GM23338 (cell line): Measurements from ENCODE around the gene SLK. TPM values are rescaled to one million over a fixed set of nuclear protein-coding genes. Genes with fewer than 3 reads are reported as not detected.

Experiments used
- ATAC-seq: fragments of 200-7000 bp; cut with Tn5 transposase; 3 replicates; pipeline ENCODE4 v1.9.1; 2020
- DNase-seq: peaks from one replicate; pipeline ENCODE4 v3.0.0-alpha.2; 2015; ENCODE audit warnings: low spot score
- H2AFZ ChIP-seq: fragments of 200-600 bp; sonication (generic); 2 replicates; pipeline ENCODE4 v1.8.0; 2016; ENCODE audit warnings: antibody characterized with exemption, mild to moderate bottlenecking, moderate library complexity
- H3F3A ChIP-seq: fragments of 200-600 bp; sonication (generic); replicated peaks from 2 replicates; pipeline ENCODE4 v1.8.0; 2017; ENCODE audit warnings: antibody characterized with exemption, mixed run types, low read depth
- H3K27ac ChIP-seq: fragments of 200-600 bp; sonication (generic); 2 replicates; pipeline ENCODE4 v1.6.1; 2016; ENCODE audit warnings: low read depth
- H3K27me3 ChIP-seq: fragments of 200-600 bp; sonication (generic); 2 replicates; pipeline ENCODE4 v1.8.0; 2016; ENCODE audit warnings: mild to moderate bottlenecking, mixed run types, moderate library complexity; ENCODE audit not compliant: insufficient read depth
- H3K36me3 ChIP-seq: fragments of 200-600 bp; sonication (generic); 2 replicates; pipeline ENCODE4 v1.8.0; 2016; ENCODE audit warnings: mild to moderate bottlenecking; ENCODE audit not compliant: insufficient read depth
- H3K4me1 ChIP-seq: fragments of 200-600 bp; sonication (generic); 2 replicates; pipeline ENCODE4 v1.8.0; 2016; ENCODE audit warnings: mild to moderate bottlenecking, moderate library complexity; ENCODE audit not compliant: insufficient read depth
- H3K4me2 ChIP-seq: fragments of 200-600 bp; sonication (generic); 2 replicates; pipeline ENCODE4 v1.7.1; 2017; ENCODE audit warnings: mixed run types
- H3K4me3 ChIP-seq: fragments of 200-600 bp; sonication (generic); 2 replicates; pipeline ENCODE4 v1.6.1; 2016; ENCODE audit warnings: mixed run types
- H3K79me2 ChIP-seq: fragments of 200-600 bp; sonication (generic); replicated peaks from 2 replicates; pipeline ENCODE4 v1.8.0; 2017; ENCODE audit warnings: mild to moderate bottlenecking; ENCODE audit not compliant: insufficient read depth
- H3K9me2 ChIP-seq: fragments of 200-600 bp; sonication (generic); 2 replicates; pipeline ENCODE4 v1.8.0; 2017; ENCODE audit not compliant: insufficient read depth
- H4K20me1 ChIP-seq: fragments of 200-600 bp; sonication (generic); replicated peaks from 2 replicates; pipeline ENCODE4 v1.8.0; 2017; ENCODE audit warnings: mild to moderate bottlenecking; ENCODE audit not compliant: insufficient read depth
- H3K27ac Mint-ChIP-seq: 2 replicates; pipeline ENCODE4 v1.8.0; 2020; ENCODE audit warnings: inconsistent platforms, mild to moderate bottlenecking, moderate library complexity, mixed read lengths
- H3K27me3 Mint-ChIP-seq: 3 replicates; pipeline ENCODE4 v1.8.0; 2022; ENCODE audit warnings: low read depth, mild to moderate bottlenecking, moderate library complexity, mixed read lengths, inconsistent platforms; ENCODE audit not compliant: insufficient read depth, poor library complexity
- H3K36me3 Mint-ChIP-seq: 3 replicates; pipeline ENCODE4 v1.8.0; 2021; ENCODE audit warnings: low read depth, mild to moderate bottlenecking, inconsistent platforms, moderate library complexity, mixed read lengths
- H3K4me1 Mint-ChIP-seq: 3 replicates; pipeline ENCODE4 v1.8.0; 2020; ENCODE audit warnings: mild to moderate bottlenecking, inconsistent platforms, mixed read lengths
- H3K4me3 Mint-ChIP-seq: 3 replicates; pipeline ENCODE4 v1.8.0; 2021; ENCODE audit warnings: moderate library complexity, mild to moderate bottlenecking, inconsistent platforms, mixed read lengths
- H3K9me3 Mint-ChIP-seq: 3 replicates; pipeline ENCODE4 v1.8.0; 2020; ENCODE audit warnings: moderate library complexity, mild to moderate bottlenecking, inconsistent platforms, mixed read lengths
- CREB1 ChIP-seq: fragments of 250-450 bp; sonication (Bioruptor Pico); IDR thresholded peaks from 2 replicates; pipeline ENCODE4 v1.5.0; 2020; ENCODE audit warnings: low read depth, mild to moderate bottlenecking, moderate library complexity
- EZH2 ChIP-seq: fragments of 200-600 bp; sonication (generic); IDR thresholded peaks from one replicate; pipeline ENCODE4 v1.8.0; 2017; ENCODE audit warnings: antibody characterized with exemption, mild to moderate bottlenecking, low read depth; ENCODE audit not compliant: unreplicated experiment
- EZH2phosphoT487 ChIP-seq: fragments of 200-600 bp; sonication (generic); IDR thresholded peaks from one replicate; pipeline ENCODE4 v1.8.1; 2018; ENCODE audit warnings: antibody characterized with exemption; ENCODE audit not compliant: unreplicated experiment
- JUNB ChIP-seq: IDR thresholded peaks from one replicate; pipeline ENCODE4 v1.6.1; 2016; ENCODE audit warnings: antibody characterized with exemption; ENCODE audit not compliant: unreplicated experiment
- NANOG ChIP-seq: IDR thresholded peaks from 2 replicates; pipeline ENCODE4 v1.6.1; 2016; ENCODE audit warnings: antibody characterized with exemption, borderline replicate concordance
- POLR2AphosphoS5 ChIP-seq: IDR thresholded peaks from 2 replicates; pipeline ENCODE4 v1.6.1; 2016; ENCODE audit warnings: antibody characterized with exemption, low read depth
- STAT1 ChIP-seq: IDR thresholded peaks from one replicate; pipeline ENCODE4 v1.6.1; 2016; ENCODE audit warnings: antibody characterized with exemption; ENCODE audit not compliant: unreplicated experiment
- ZNF114 ChIP-seq: fragments of 250-450 bp; sonication (Bioruptor Pico); IDR thresholded peaks from 2 replicates; pipeline ENCODE4 v1.5.0; 2020; ENCODE audit warnings: mild to moderate bottlenecking, moderate library complexity
- polyA plus RNA-seq: library from polyadenylated mRNA; unstranded; fragments of >200 nt; fragmentation: Nextera tagmentation; extraction: Ambion mirVana; gene quantifications from 2 replicates; pipeline ENCODE4 v1.2.1, GENCODE V29; 2016
- total RNA-seq: library from RNA; depleted of rRNA; stranded (reverse); fragments of >200 nt; shearing (Covaris generic); gene quantifications from 2 replicates; pipeline ENCODE4 v1.2.3, GENCODE V29; 2014
- TF ChIP-seq, protein P1 (sequence below): fragments of 250-450 bp; sonication (Bioruptor Pico); IDR thresholded peaks from 2 replicates; pipeline ENCODE4 v1.5.0; 2020; ENCODE audit warnings: mild to moderate bottlenecking, moderate library complexity
- TF ChIP-seq, protein P2 (sequence below): IDR thresholded peaks from 2 replicates; pipeline ENCODE4 v1.6.1; 2016; ENCODE audit warnings: antibody characterized with exemption
- TF ChIP-seq, protein P3 (sequence below), 2 experiments: fragments of 200-600 bp in 1 of 2; sonication (generic) in 1 of 2; conservative IDR thresholded peaks; 2 replicates each; pipeline versions ENCODE4 v1.5.1 to v1.6.1; 2016 to 2017; ENCODE audit warnings: antibody characterized with exemption in 2 of 2, low read depth in 2 of 2, mild to moderate bottlenecking in 2 of 2, moderate library complexity in 1 of 2
- TF ChIP-seq, protein P4 (sequence below): IDR thresholded peaks from one replicate; pipeline ENCODE4 v1.6.1; 2018; ENCODE audit warnings: antibody characterized with exemption; ENCODE audit not compliant: unreplicated experiment

Gene SLK
- total and polyA plus RNA-seq, 2 experiments from 2014 or later, result 8.4 to 21.5 TPM

DNA sequence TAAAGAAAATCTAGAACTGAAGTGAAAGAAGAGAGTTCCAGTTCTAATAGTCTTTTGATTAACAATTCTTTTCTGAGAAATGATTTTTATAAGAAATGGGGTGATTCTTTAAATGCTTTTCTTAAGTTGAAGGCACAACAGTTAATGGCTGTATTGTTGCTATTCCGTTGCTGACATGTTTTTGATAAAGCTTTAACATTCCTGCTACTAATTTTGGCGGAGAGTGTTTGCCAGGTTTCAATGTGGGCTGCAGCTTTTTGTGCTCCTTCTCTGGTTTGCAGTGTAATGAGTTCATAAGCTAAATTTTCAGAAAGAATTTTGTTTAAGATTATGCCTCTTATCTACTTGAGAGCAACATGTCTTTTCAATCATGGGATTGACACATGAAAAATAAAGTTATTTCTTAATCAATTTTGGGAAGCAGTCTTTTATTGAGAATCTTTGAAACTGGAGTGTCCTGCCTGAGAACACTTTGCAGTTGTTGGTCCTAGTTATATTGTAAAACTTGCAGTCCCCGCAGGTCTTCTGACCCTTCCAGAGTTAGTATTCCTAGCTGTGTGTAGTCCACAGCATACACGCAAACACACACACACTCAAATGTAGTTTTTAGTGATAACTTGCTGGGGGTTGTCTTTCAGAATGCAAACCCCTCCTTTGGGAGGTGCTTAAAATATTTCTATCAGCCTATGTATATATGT lies 62.0 kb downstream of the SLK start:
- Histone ChIP-seq H3K4me2 (no peak overlapping the region), H3K27ac (no peak overlapping the region), H3K4me1 (peaks cover 17% of the 10 kb centered on the region), H3K27me3 (no peaks in the 10 kb centered on the region), H3K79me2 (no peaks in the 10 kb centered on the region), H3F3A (no peaks in the 10 kb centered on the region), H4K20me1 (no peaks in the 10 kb centered on the region), H3K36me3 (no peaks in the 10 kb centered on the region), H3K9me2 (no peaks in the 10 kb centered on the region), H2AFZ (no peak overlapping the region), H3K4me3 (no peak overlapping the region)
- Mint-ChIP-seq H3K36me3 (no peaks in the 10 kb centered on the region), H3K4me3 (no peak overlapping the region), H3K9me3 (no peaks in the 10 kb centered on the region; the same call in 2 of the 3 replicates), H3K27me3 (peaks cover 4% of the 10 kb centered on the region), H3K27ac (no peak overlapping the region), H3K4me1 (peaks cover 30% of the 10 kb centered on the region)
- TF ChIP-seq, protein P1, sequence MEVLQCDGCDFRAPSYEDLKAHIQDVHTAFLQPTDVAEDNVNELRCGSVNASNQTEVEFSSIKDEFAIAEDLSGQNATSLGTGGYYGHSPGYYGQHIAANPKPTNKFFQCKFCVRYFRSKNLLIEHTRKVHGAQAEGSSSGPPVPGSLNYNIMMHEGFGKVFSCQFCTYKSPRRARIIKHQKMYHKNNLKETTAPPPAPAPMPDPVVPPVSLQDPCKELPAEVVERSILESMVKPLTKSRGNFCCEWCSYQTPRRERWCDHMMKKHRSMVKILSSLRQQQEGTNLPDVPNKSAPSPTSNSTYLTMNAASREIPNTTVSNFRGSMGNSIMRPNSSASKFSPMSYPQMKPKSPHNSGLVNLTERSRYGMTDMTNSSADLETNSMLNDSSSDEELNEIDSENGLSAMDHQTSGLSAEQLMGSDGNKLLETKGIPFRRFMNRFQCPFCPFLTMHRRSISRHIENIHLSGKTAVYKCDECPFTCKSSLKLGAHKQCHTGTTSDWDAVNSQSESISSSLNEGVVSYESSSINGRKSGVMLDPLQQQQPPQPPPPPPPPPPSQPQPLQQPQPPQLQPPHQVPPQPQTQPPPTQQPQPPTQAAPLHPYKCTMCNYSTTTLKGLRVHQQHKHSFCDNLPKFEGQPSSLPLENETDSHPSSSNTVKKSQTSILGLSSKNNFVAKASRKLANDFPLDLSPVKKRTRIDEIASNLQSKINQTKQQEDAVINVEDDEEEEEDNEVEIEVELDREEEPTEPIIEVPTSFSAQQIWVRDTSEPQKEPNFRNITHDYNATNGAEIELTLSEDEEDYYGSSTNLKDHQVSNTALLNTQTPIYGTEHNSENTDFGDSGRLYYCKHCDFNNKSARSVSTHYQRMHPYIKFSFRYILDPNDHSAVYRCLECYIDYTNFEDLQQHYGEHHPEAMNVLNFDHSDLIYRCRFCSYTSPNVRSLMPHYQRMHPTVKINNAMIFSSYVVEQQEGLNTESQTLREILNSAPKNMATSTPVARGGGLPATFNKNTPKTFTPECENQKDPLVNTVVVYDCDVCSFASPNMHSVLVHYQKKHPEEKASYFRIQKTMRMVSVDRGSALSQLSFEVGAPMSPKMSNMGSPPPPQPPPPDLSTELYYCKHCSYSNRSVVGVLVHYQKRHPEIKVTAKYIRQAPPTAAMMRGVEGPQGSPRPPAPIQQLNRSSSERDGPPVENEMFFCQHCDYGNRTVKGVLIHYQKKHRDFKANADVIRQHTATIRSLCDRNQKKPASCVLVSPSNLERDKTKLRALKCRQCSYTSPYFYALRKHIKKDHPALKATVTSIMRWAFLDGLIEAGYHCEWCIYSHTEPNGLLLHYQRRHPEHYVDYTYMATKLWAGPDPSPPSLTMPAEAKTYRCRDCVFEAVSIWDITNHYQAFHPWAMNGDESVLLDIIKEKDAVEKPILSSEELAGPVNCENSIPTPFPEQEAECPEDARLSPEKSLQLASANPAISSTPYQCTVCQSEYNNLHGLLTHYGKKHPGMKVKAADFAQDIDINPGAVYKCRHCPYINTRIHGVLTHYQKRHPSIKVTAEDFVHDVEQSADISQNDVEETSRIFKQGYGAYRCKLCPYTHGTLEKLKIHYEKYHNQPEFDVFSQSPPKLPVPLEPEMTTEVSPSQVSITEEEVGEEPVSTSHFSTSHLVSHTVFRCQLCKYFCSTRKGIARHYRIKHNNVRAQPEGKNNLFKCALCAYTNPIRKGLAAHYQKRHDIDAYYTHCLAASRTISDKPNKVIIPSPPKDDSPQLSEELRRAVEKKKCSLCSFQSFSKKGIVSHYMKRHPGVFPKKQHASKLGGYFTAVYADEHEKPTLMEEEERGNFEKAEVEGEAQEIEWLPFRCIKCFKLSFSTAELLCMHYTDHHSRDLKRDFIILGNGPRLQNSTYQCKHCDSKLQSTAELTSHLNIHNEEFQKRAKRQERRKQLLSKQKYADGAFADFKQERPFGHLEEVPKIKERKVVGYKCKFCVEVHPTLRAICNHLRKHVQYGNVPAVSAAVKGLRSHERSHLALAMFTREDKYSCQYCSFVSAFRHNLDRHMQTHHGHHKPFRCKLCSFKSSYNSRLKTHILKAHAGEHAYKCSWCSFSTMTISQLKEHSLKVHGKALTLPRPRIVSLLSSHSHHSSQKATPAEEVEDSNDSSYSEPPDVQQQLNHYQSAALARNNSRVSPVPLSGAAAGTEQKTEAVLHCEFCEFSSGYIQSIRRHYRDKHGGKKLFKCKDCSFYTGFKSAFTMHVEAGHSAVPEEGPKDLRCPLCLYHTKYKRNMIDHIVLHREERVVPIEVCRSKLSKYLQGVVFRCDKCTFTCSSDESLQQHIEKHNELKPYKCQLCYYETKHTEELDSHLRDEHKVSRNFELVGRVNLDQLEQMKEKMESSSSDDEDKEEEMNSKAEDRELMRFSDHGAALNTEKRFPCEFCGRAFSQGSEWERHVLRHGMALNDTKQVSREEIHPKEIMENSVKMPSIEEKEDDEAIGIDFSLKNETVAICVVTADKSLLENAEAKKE (CRISPR knock-in tag), result no peak
- TF ChIP-seq EZH2phosphoT487, result no peak
- TF ChIP-seq, protein P2, sequence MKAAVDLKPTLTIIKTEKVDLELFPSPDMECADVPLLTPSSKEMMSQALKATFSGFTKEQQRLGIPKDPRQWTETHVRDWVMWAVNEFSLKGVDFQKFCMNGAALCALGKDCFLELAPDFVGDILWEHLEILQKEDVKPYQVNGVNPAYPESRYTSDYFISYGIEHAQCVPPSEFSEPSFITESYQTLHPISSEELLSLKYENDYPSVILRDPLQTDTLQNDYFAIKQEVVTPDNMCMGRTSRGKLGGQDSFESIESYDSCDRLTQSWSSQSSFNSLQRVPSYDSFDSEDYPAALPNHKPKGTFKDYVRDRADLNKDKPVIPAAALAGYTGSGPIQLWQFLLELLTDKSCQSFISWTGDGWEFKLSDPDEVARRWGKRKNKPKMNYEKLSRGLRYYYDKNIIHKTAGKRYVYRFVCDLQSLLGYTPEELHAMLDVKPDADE, result no peak
- no peak for TF ChIP-seq STAT1
- no peak for TF ChIP-seq JUNB
- no peak for TF ChIP-seq NANOG
- TF ChIP-seq CREB1 (CRISPR knock-in tag), result no peak
- TF ChIP-seq, protein P3, sequence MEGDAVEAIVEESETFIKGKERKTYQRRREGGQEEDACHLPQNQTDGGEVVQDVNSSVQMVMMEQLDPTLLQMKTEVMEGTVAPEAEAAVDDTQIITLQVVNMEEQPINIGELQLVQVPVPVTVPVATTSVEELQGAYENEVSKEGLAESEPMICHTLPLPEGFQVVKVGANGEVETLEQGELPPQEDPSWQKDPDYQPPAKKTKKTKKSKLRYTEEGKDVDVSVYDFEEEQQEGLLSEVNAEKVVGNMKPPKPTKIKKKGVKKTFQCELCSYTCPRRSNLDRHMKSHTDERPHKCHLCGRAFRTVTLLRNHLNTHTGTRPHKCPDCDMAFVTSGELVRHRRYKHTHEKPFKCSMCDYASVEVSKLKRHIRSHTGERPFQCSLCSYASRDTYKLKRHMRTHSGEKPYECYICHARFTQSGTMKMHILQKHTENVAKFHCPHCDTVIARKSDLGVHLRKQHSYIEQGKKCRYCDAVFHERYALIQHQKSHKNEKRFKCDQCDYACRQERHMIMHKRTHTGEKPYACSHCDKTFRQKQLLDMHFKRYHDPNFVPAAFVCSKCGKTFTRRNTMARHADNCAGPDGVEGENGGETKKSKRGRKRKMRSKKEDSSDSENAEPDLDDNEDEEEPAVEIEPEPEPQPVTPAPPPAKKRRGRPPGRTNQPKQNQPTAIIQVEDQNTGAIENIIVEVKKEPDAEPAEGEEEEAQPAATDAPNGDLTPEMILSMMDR (conservative IDR thresholded peaks at IDR 0.05; ENCODE audit: low read depth in 2 of 2), result no peak
- TF ChIP-seq ZNF114, result no peak
- no peak for TF ChIP-seq POLR2AphosphoS5
- TF ChIP-seq, protein P4, sequence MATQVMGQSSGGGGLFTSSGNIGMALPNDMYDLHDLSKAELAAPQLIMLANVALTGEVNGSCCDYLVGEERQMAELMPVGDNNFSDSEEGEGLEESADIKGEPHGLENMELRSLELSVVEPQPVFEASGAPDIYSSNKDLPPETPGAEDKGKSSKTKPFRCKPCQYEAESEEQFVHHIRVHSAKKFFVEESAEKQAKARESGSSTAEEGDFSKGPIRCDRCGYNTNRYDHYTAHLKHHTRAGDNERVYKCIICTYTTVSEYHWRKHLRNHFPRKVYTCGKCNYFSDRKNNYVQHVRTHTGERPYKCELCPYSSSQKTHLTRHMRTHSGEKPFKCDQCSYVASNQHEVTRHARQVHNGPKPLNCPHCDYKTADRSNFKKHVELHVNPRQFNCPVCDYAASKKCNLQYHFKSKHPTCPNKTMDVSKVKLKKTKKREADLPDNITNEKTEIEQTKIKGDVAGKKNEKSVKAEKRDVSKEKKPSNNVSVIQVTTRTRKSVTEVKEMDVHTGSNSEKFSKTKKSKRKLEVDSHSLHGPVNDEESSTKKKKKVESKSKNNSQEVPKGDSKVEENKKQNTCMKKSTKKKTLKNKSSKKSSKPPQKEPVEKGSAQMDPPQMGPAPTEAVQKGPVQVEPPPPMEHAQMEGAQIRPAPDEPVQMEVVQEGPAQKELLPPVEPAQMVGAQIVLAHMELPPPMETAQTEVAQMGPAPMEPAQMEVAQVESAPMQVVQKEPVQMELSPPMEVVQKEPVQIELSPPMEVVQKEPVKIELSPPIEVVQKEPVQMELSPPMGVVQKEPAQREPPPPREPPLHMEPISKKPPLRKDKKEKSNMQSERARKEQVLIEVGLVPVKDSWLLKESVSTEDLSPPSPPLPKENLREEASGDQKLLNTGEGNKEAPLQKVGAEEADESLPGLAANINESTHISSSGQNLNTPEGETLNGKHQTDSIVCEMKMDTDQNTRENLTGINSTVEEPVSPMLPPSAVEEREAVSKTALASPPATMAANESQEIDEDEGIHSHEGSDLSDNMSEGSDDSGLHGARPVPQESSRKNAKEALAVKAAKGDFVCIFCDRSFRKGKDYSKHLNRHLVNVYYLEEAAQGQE, result no peak
- no peak for TF ChIP-seq EZH2
- DNase-seq (no peak), ATAC-seq (no peak)
